HepG2 (cell line): ENCODE measurements around the gene TFEB. TPM values are rescaled to one million over a fixed set of nuclear protein-coding genes. Genes with fewer than 3 reads are reported as not detected.
A peak's percentile ranks its signal among the peaks of the same experiment; 100 is the strongest.

ENCODE experiments used
- ATAC-seq: fragments of 200-7000 bp; cut with Tn5 transposase; 3 replicates; pipeline ENCODE4 v1.9.1; 2020; ENCODE audit warnings: mild to moderate bottlenecking, moderate library complexity
- BruUV-seq: library from RNA; stranded (reverse); fragments of 400-500 nt; replicated peaks from 2 replicates; lab custom pipeline; 2021; lab: Mats Ljungman, UMichigan
- CTCF ChIA-PET: fragments of 300-600 bp; formaldehyde crosslinking; extraction: SDS; loops from one replicate; lab custom pipeline; 2021; ENCODE audit warnings: low total read pairs, inconsistent platforms, low intra/inter-chr PET ratio; lab: Yijun Ruan, JAX
- POLR2A ChIA-PET: fragments of 350-600 bp; sonication (Branson Sonifier 250); formaldehyde crosslinking; loops from one replicate; lab custom pipeline; 2020; ENCODE audit warnings: antibody characterized with exemption, inconsistent platforms; lab: Yijun Ruan, JAX
- DNase-seq: peaks from one replicate; pipeline ENCODE4 v3.0.0-alpha.2; 2015; ENCODE audit warnings: low spot score
- FAIRE-seq: peaks from 3 replicates; lab custom pipeline; 2011; peaks lifted over from hg19 to GRCh38; lab: Jason Lieb, UNC
- H2AFZ ChIP-seq: one replicate; pipeline ENCODE4 v1.6.1; 2011; ENCODE audit warnings: low read length, inconsistent platforms
- H3K27ac ChIP-seq: fragments of 300-600 bp; 3 replicates; pipeline ENCODE4 v1.8.0; 2011; ENCODE audit warnings: mixed run types, mild to moderate bottlenecking, mixed read lengths, low read length, inconsistent platforms; ENCODE audit not compliant: insufficient read depth; ENCODE audit errors: extremely low read length
- H3K27me3 ChIP-seq, 2 experiments: fragments of 200-600 bp in 1 of 2; 2 replicates in 1 of 2; 3 replicates in 1 of 2; pipeline versions ENCODE4 v1.6.0 to v1.8.0; 2011; ENCODE audit warnings: low read length in 2 of 2, mild to moderate bottlenecking in 2 of 2, moderate library complexity in 2 of 2, inconsistent platforms in 1 of 2; ENCODE audit not compliant: insufficient read depth in 2 of 2, control insufficient read depth in 1 of 2
- H3K36me3 ChIP-seq, 2 experiments: fragments of 200-600 bp in 1 of 2; replicated peaks in 1 of 2; 2 replicates in 1 of 2; 3 replicates in 1 of 2; pipeline versions ENCODE4 v1.5.1 to v1.8.0; 2011; ENCODE audit warnings: low read length in 2 of 2, inconsistent platforms in 1 of 2; ENCODE audit not compliant: insufficient read depth in 2 of 2, control insufficient read depth in 1 of 2
- H3K4me1 ChIP-seq: 2 replicates; pipeline ENCODE4 v1.5.1; 2012; ENCODE audit warnings: low read length, inconsistent platforms; ENCODE audit not compliant: insufficient read depth
- H3K4me2 ChIP-seq: 2 replicates; pipeline ENCODE4 v1.6.0; 2011; ENCODE audit warnings: low read depth, low read length, inconsistent platforms
- H3K4me3 ChIP-seq, 3 experiments: fragments of 200-600 bp in 1 of 3; sonication (generic), shearing (Covaris generic) in 1 of 3; replicated peaks in 1 of 3; 2 replicates each; pipeline ENCODE4 v1.5.1; 2011 to 2016; ENCODE audit warnings: low read length in 3 of 3, inconsistent platforms in 2 of 3, low read depth in 2 of 3, mild to moderate bottlenecking in 2 of 3, control low read depth in 1 of 3, mixed read lengths in 1 of 3; ENCODE audit not compliant: insufficient read depth in 1 of 3
- H3K79me2 ChIP-seq: one replicate; pipeline ENCODE4 v1.6.1; 2011; ENCODE audit warnings: low read length, inconsistent platforms; ENCODE audit not compliant: insufficient read depth
- H3K9ac ChIP-seq: 2 replicates; pipeline ENCODE4 v1.6.0; 2011; ENCODE audit warnings: mild to moderate bottlenecking, low read depth, low read length, inconsistent platforms; ENCODE audit not compliant: insufficient read depth
- H3K9me3 ChIP-seq: 2 replicates; pipeline ENCODE4 v1.5.1; 2012; ENCODE audit warnings: mild to moderate bottlenecking, low read length
- H4K20me1 ChIP-seq: 2 replicates; pipeline ENCODE4 v1.6.0; 2011; ENCODE audit warnings: inconsistent platforms, mild to moderate bottlenecking, low read length, moderate library complexity; ENCODE audit not compliant: insufficient read depth
- ZFP41 ChIP-seq: sonication (generic); formaldehyde crosslinking; IDR thresholded peaks from 2 replicates; pipeline ENCODE4 v1.4.0; 2020; ENCODE audit warnings: mild to moderate bottlenecking, missing genetic modification reagents, borderline replicate concordance
- ZMYM3 ChIP-seq: sonication (generic); formaldehyde crosslinking; IDR thresholded peaks from 2 replicates; pipeline ENCODE4 v1.5.1; 2020; ENCODE audit warnings: mild to moderate bottlenecking, missing genetic modification reagents
- ZNF768 ChIP-seq: sonication (generic); formaldehyde crosslinking; IDR thresholded peaks from 2 replicates; pipeline ENCODE4 v1.4.0; 2020; ENCODE audit warnings: missing genetic modification reagents
- WGBS: methylation state at CpG from one replicate; pipeline ENCODE4 v1.1.6; 2017; ENCODE audit warnings: low lambda C conversion rate; 5-methylcytosine and 5-hydroxymethylcytosine counted together
- in situ Hi-C: cut with HindIII; loops from 2 replicates; pipeline ENCODE4 v1.10.0; 2017; ENCODE audit warnings: low pct_unique_long_range_greater_than_20kb; ENCODE audit not compliant: extremely low pct_ligation_motif_present
- intact Hi-C: fragments of 100-400 bp; cut with micrococcal nuclease; formaldehyde crosslinking; loops from one replicate; pipeline ENCODE4 v1.10.0; 2022; ENCODE audit not compliant: unreplicated experiment
- polyA plus RNA-seq, 8 experiments: library from polyadenylated mRNA; depleted of rRNA in 3 of 8; stranded (reverse) in 7 of 8; unstranded in 1 of 8; fragments of >200 nt; fragmentation: Illumina TruSeq in 4 of 8; extraction: Trizol in 4 of 8; gene quantifications; 2 replicates each; pipeline versions ENCODE4 v1.2.1 to v1.2.3, GENCODE V29; 2011 to 2016; ENCODE audit warnings: low read depth in 4 of 8, missing spikeins in 1 of 8, mixed read lengths in 1 of 8; ENCODE audit not compliant: insufficient read depth in 1 of 8
- total RNA-seq, 5 experiments: library from RNA; depleted of rRNA; stranded (reverse); fragments of >200 nt; fragmentation: Illumina TruSeq; extraction: Trizol; gene quantifications; 2 replicates each; pipeline ENCODE4 v1.2.3, GENCODE V29; 2016; ENCODE audit warnings: low read depth in 1 of 5
- TF ChIP-seq, protein P1 (sequence below): sonication (generic); formaldehyde crosslinking; IDR thresholded peaks from 2 replicates; pipeline ENCODE4 v1.4.0; 2020; ENCODE audit warnings: missing genetic modification reagents, borderline replicate concordance
- TF ChIP-seq, protein P2 (sequence below): sonication (generic); formaldehyde crosslinking; IDR thresholded peaks from 2 replicates; pipeline ENCODE4 v1.8.0; 2022; ENCODE audit warnings: mild to moderate bottlenecking, missing genetic modification reagents
- TF ChIP-seq, protein P3 (sequence below): IDR thresholded peaks from 2 replicates; pipeline ENCODE4 v1.6.1; 2018; ENCODE audit warnings: missing genetic modification reagents
- TF ChIP-seq, protein P4 (sequence below): sonication (generic); formaldehyde crosslinking; IDR thresholded peaks from 2 replicates; pipeline ENCODE4 v1.4.0; 2020; ENCODE audit warnings: missing genetic modification reagents

The TFEB gene
- total and polyA plus RNA-seq, 2 of the 13 experiments (the other 11 are each of a cell fraction or from before 2014, with no cell fraction given), result 13.3 to 18.7 TPM

DNA sequence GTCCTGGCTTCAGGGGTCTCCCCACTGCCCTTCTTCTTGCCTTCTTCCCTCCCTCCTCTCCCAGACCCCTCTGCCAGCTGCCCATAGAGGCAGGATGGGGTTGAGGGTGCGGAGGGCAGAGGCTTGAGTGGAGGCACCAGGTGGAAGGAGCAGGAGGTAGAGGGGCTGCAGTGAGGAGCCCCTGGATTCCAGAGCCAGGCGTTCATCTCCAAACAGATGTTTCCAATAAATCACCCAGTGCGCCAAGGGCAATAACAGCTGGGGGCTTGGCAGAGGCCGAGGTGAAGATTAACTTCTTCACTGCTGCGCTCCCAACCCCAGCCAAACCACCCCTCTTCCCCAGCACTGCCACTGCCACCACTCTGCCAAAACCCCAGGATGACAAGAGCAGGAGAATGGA, 86.5 kb downstream of the TFEB start (continued):
- TF ChIP-seq, protein P1, sequence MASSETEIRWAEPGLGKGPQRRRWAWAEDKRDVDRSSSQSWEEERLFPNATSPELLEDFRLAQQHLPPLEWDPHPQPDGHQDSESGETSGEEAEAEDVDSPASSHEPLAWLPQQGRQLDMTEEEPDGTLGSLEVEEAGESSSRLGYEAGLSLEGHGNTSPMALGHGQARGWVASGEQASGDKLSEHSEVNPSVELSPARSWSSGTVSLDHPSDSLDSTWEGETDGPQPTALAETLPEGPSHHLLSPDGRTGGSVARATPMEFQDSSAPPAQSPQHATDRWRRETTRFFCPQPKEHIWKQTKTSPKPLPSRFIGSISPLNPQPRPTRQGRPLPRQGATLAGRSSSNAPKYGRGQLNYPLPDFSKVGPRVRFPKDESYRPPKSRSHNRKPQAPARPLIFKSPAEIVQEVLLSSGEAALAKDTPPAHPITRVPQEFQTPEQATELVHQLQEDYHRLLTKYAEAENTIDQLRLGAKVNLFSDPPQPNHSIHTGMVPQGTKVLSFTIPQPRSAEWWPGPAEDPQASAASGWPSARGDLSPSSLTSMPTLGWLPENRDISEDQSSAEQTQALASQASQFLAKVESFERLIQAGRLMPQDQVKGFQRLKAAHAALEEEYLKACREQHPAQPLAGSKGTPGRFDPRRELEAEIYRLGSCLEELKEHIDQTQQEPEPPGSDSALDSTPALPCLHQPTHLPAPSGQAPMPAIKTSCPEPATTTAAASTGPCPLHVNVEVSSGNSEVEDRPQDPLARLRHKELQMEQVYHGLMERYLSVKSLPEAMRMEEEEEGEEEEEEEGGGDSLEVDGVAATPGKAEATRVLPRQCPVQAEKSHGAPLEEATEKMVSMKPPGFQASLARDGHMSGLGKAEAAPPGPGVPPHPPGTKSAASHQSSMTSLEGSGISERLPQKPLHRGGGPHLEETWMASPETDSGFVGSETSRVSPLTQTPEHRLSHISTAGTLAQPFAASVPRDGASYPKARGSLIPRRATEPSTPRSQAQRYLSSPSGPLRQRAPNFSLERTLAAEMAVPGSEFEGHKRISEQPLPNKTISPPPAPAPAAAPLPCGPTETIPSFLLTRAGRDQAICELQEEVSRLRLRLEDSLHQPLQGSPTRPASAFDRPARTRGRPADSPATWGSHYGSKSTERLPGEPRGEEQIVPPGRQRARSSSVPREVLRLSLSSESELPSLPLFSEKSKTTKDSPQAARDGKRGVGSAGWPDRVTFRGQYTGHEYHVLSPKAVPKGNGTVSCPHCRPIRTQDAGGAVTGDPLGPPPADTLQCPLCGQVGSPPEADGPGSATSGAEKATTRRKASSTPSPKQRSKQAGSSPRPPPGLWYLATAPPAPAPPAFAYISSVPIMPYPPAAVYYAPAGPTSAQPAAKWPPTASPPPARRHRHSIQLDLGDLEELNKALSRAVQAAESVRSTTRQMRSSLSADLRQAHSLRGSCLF (CRISPR knock-in tag), result no peak
- no peak for TF ChIP-seq ZFP41 (CRISPR knock-in tag)
- TF ChIP-seq, protein P2, sequence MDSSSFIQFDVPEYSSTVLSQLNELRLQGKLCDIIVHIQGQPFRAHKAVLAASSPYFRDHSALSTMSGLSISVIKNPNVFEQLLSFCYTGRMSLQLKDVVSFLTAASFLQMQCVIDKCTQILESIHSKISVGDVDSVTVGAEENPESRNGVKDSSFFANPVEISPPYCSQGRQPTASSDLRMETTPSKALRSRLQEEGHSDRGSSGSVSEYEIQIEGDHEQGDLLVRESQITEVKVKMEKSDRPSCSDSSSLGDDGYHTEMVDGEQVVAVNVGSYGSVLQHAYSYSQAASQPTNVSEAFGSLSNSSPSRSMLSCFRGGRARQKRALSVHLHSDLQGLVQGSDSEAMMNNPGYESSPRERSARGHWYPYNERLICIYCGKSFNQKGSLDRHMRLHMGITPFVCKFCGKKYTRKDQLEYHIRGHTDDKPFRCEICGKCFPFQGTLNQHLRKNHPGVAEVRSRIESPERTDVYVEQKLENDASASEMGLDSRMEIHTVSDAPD (CRISPR knock-in tag), result no peak

DNA sequence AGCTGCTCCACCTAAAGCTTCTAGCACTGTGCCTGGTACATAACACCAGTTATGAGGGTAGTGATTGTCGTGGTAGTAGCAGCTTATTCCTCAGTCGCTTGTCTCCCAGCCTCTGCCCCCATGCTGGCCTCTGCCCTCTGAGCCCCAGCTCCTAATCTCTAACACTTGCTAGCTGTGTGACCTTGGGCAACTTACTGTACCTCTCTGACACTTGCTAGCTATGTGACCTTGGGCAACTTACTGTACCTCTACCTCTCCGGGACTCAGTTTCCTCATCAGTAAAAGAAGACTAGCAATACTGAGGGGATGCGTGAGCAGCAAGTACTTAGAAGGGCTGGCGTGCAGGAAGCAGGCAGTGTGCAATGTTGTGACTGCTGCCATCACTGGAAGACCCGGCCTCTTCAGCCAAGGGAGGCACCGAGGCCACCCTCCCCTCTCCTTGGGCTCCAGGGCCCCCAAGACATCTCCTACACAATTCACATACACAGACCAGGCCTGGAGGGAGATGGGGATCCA, 87.3 kb downstream of the TFEB start:
- WGBS, result 58% methylated on average over 6 of the region's 7 CpGs
- intact Hi-C loops, result no loop called here
- POLR2A ChIA-PET, result no interaction called here
- no peak for FAIRE-seq
- no peak for ATAC-seq
- H3K4me2 ChIP-seq, result no peak overlapping the region
- H3K4me3 ChIP-seq, result no peak overlapping the region
- H3K27me3 ChIP-seq, result peaks cover 0 to 38% of the 10 kb centered on the region in 2 experiments; a peak in 4 of 5 replicates
- TF ChIP-seq ZMYM3, result 0 out of 2 replicates have a peak, but pooled peaks have one; percentile 21
- TF ChIP-seq ZNF768 (CRISPR knock-in tag), result peak; percentile 92
- TF ChIP-seq, protein P3, sequence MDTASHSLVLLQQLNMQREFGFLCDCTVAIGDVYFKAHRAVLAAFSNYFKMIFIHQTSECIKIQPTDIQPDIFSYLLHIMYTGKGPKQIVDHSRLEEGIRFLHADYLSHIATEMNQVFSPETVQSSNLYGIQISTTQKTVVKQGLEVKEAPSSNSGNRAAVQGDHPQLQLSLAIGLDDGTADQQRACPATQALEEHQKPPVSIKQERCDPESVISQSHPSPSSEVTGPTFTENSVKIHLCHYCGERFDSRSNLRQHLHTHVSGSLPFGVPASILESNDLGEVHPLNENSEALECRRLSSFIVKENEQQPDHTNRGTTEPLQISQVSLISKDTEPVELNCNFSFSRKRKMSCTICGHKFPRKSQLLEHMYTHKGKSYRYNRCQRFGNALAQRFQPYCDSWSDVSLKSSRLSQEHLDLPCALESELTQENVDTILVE (CRISPR knock-in tag), result no peak
- TF ChIP-seq, protein P4, sequence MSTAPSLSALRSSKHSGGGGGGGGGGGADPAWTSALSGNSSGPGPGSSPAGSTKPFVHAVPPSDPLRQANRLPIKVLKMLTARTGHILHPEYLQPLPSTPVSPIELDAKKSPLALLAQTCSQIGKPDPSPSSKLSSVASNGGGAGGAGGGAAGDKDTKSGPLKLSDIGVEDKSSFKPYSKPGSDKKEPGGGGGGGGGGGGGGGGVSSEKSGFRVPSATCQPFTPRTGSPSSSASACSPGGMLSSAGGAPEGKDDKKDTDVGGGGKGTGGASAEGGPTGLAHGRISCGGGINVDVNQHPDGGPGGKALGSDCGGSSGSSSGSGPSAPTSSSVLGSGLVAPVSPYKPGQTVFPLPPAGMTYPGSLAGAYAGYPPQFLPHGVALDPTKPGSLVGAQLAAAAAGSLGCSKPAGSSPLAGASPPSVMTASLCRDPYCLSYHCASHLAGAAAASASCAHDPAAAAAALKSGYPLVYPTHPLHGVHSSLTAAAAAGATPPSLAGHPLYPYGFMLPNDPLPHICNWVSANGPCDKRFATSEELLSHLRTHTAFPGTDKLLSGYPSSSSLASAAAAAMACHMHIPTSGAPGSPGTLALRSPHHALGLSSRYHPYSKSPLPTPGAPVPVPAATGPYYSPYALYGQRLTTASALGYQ (CRISPR knock-in tag), result no peak
- TF ChIP-seq, all 625 proteins: peak for 2
- Histone ChIP-seq H4K20me1 (no peaks in the 10 kb centered on the region), H3K9ac (no peak overlapping the region), H3K9me3 (no peaks in the 10 kb centered on the region), H3K36me3 (no peaks in the 10 kb centered on the region), H3K79me2 (no peaks in the 10 kb centered on the region), H3K4me1 (peaks cover 32% of the 10 kb centered on the region), H2AFZ (no peak overlapping the region), H3K27ac (no peak overlapping the region)
- no peak for DNase-seq
- no TSS peak for BruUV-seq
- CTCF ChIA-PET, result no interaction called here
- in situ Hi-C loops, result no loop called here
